Neural progenitor cell (in vitro differentiated cells): Measurements from ENCODE around the gene CCDC91.

Experiments
- EZH2 ChIP-seq: fragments of 200-600 bp; sonication (generic); IDR thresholded peaks from 2 replicates; pipeline ENCODE4 v1.6.1; 2017; ENCODE audit warnings: antibody characterized with exemption, mild to moderate bottlenecking, moderate library complexity
- EZH2phosphoT487 ChIP-seq: fragments of 200-600 bp; sonication (generic); IDR thresholded peaks from 2 replicates; pipeline ENCODE4 v1.6.1; 2017; ENCODE audit warnings: antibody characterized with exemption
- TF ChIP-seq, protein P1 (sequence below): fragments of 200-600 bp; sonication (generic); IDR thresholded peaks from 2 replicates; pipeline ENCODE4 v1.5.1; 2017; ENCODE audit warnings: antibody characterized with exemption, mild to moderate bottlenecking

DNA sequence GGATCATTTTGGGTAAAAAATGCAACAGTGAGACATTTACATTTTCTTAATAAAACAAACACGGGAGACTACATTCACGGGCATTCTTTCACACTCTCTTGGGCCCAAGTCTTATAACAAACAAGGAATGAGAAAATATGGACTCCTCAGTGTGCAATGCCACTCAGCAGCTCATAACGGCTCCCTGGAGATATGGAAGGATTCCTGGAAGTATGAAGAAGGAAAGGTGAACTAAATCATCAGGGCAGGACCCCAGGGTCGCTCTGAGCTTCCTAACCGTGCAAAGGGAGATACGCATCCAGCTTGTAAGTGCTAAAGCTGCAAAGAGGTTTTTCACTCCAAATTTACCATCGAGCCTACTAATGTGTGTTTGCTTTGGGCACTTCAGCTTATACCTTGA is 33.5 kb upstream of the CCDC91 start:
- TF ChIP-seq, protein P1, sequence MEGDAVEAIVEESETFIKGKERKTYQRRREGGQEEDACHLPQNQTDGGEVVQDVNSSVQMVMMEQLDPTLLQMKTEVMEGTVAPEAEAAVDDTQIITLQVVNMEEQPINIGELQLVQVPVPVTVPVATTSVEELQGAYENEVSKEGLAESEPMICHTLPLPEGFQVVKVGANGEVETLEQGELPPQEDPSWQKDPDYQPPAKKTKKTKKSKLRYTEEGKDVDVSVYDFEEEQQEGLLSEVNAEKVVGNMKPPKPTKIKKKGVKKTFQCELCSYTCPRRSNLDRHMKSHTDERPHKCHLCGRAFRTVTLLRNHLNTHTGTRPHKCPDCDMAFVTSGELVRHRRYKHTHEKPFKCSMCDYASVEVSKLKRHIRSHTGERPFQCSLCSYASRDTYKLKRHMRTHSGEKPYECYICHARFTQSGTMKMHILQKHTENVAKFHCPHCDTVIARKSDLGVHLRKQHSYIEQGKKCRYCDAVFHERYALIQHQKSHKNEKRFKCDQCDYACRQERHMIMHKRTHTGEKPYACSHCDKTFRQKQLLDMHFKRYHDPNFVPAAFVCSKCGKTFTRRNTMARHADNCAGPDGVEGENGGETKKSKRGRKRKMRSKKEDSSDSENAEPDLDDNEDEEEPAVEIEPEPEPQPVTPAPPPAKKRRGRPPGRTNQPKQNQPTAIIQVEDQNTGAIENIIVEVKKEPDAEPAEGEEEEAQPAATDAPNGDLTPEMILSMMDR = no peak
- TF ChIP-seq EZH2 (no peak), EZH2phosphoT487 (no peak)
